ENCODE data around the gene KIFAP3.

GRCh38 chr1:169929210-169929526 lies 145.3 kb downstream of the KIFAP3 start:
- TF ChIP-seq ZNF274 (IDR thresholded peaks at IDR 0.05; ENCODE audit: low read depth, low read length) (no peak), SUZ12 (IDR thresholded peaks at IDR 0.05; ENCODE audit: extremely low read depth, insufficient read depth, insufficient read length) (no peak), YY1 (IDR thresholded peaks at IDR 0.05; ENCODE audit: insufficient read depth, insufficient read length) (no peak)

Data from NT2/D1 (cell line).